Measurements from ENCODE around the gene DCLK1.

DNA sequence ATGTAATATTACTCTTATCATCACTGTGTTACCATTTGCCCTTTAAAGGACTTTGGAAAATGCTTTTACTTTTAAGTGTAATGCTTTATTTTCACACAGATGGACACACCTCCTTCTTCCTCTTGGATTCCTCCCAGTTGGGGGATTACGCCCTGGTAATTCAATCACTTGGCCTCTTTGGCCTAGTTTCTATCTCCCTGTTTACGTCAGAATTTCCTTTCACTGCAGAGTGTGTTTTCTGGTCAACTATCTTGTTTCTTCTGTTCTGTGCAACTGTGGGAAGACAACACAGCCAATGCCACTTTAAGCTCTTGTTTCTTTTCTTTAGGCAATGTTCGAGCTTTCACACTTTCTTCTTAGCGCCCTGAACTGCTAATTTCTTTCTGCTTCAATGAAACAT, 397.4 kb downstream of the DCLK1 start:
- TF ChIP-seq POLR2AphosphoS5 (IDR thresholded peaks at IDR 0.05) (no peak), POLR2A (IDR thresholded peaks at IDR 0.05) (no peak), EP300 (IDR thresholded peaks at IDR 0.05) (no peak)
- TF ChIP-seq, protein P1, sequence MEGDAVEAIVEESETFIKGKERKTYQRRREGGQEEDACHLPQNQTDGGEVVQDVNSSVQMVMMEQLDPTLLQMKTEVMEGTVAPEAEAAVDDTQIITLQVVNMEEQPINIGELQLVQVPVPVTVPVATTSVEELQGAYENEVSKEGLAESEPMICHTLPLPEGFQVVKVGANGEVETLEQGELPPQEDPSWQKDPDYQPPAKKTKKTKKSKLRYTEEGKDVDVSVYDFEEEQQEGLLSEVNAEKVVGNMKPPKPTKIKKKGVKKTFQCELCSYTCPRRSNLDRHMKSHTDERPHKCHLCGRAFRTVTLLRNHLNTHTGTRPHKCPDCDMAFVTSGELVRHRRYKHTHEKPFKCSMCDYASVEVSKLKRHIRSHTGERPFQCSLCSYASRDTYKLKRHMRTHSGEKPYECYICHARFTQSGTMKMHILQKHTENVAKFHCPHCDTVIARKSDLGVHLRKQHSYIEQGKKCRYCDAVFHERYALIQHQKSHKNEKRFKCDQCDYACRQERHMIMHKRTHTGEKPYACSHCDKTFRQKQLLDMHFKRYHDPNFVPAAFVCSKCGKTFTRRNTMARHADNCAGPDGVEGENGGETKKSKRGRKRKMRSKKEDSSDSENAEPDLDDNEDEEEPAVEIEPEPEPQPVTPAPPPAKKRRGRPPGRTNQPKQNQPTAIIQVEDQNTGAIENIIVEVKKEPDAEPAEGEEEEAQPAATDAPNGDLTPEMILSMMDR (IDR thresholded peaks at IDR 0.05), result no peak
